MM.1S (cell line): Measurements from ENCODE around the gene MACIR.

ENCODE experiments used
- DNase-seq: peaks from one replicate; pipeline ENCODE4 v3.0.0-alpha.2; 2015
- H2AFZ ChIP-seq: fragments of 300-600 bp; sonication (generic); 2 replicates; pipeline ENCODE4 v1.6.0; 2016; ENCODE audit warnings: antibody characterized with exemption, low read length
- H3F3A ChIP-seq: fragments of 300-600 bp; sonication (generic); 2 replicates; pipeline ENCODE4 v1.6.1; 2016; ENCODE audit warnings: mild to moderate bottlenecking, antibody characterized with exemption, low read length, moderate library complexity, mixed read lengths; ENCODE audit not compliant: insufficient read depth
- H3K27ac ChIP-seq: fragments of 300-600 bp; sonication (generic); 2 replicates; pipeline ENCODE4 v1.5.1; 2016; ENCODE audit warnings: mild to moderate bottlenecking, low read length
- H3K27me3 ChIP-seq: fragments of 300-600 bp; sonication (generic); replicated peaks from 2 replicates; pipeline ENCODE4 v1.6.0; 2016; ENCODE audit warnings: low read length; ENCODE audit not compliant: insufficient read depth
- H3K36me3 ChIP-seq: fragments of 300-600 bp; sonication (generic); replicated peaks from 2 replicates; pipeline ENCODE4 v1.6.1; 2016; ENCODE audit warnings: mild to moderate bottlenecking, low read length, mixed read lengths; ENCODE audit not compliant: insufficient read depth
- H3K4me1 ChIP-seq: fragments of 300-600 bp; sonication (generic); 2 replicates; pipeline ENCODE4 v1.6.1; 2016; ENCODE audit warnings: low read length, mixed read lengths
- H3K4me2 ChIP-seq: fragments of 300-600 bp; sonication (generic); 2 replicates; pipeline ENCODE4 v1.6.0; 2016; ENCODE audit warnings: low read depth, low read length
- H3K4me3 ChIP-seq: fragments of 300-600 bp; sonication (generic); 2 replicates; pipeline ENCODE4 v1.5.1; 2016; ENCODE audit warnings: low read length, mixed read lengths
- H3K79me2 ChIP-seq: fragments of 300-600 bp; sonication (generic); 2 replicates; pipeline ENCODE4 v1.6.1; 2016; ENCODE audit warnings: mixed run types, low read length, mixed read lengths
- H3K9ac ChIP-seq: fragments of 300-600 bp; sonication (generic); 2 replicates; pipeline ENCODE4 v1.6.1; 2016; ENCODE audit warnings: low read length, mixed read lengths
- H3K9me2 ChIP-seq: fragments of 300-600 bp; sonication (generic); replicated peaks from 2 replicates; pipeline ENCODE4 v1.6.1; 2016; ENCODE audit warnings: mild to moderate bottlenecking, low read length, mixed read lengths; ENCODE audit not compliant: insufficient read depth
- H3K9me3 ChIP-seq: fragments of 300-600 bp; sonication (generic); replicated peaks from 2 replicates; pipeline ENCODE4 v1.6.1; 2016; ENCODE audit warnings: mild to moderate bottlenecking, low read length, mixed read lengths; ENCODE audit not compliant: insufficient read depth
- H4K20me1 ChIP-seq: fragments of 300-600 bp; sonication (generic); 2 replicates; pipeline ENCODE4 v1.6.1; 2016; ENCODE audit warnings: mild to moderate bottlenecking, low read length, moderate library complexity, mixed read lengths; ENCODE audit not compliant: insufficient read depth
- EZH2 ChIP-seq: fragments of 300-600 bp; sonication (generic); optimal IDR thresholded peaks from 2 replicates; pipeline ENCODE3; 2017; ENCODE audit warnings: low read depth, mild to moderate bottlenecking, antibody characterized with exemption, low read length, mixed read lengths
- EZH2phosphoT487 ChIP-seq: fragments of 300-600 bp; sonication (generic); IDR thresholded peaks from 2 replicates; pipeline ENCODE4 v1.6.1; 2018; ENCODE audit warnings: antibody characterized with exemption, low read length
- TF ChIP-seq, protein P1 (sequence below): fragments of 300-600 bp; sonication (generic); IDR thresholded peaks from 2 replicates; pipeline ENCODE4 v1.5.1; 2016; ENCODE audit warnings: antibody characterized with exemption, low read length, mixed read lengths

Gene MACIR

GRCh38 chr5:103291606-103292005, 33.0 kb downstream of the MACIR start:
- Histone ChIP-seq H3K79me2 (no peaks in the 10 kb centered on the region), H3K4me3 (no peak overlapping the region), H2AFZ (no peak overlapping the region), H3K4me1 (no peaks in the 10 kb centered on the region), H3K27ac (no peak overlapping the region), H3K9me2 (no peaks in the 10 kb centered on the region), H3K27me3 (no peaks in the 10 kb centered on the region), H3F3A (no peaks in the 10 kb centered on the region), H3K4me2 (no peak overlapping the region), H3K9ac (no peak overlapping the region), H4K20me1 (no peaks in the 10 kb centered on the region), H3K36me3 (no peaks in the 10 kb centered on the region), H3K9me3 (no peaks in the 10 kb centered on the region)
- no peak for DNase-seq
- TF ChIP-seq EZH2 (no peak), EZH2phosphoT487 (no peak)
- TF ChIP-seq, protein P1, sequence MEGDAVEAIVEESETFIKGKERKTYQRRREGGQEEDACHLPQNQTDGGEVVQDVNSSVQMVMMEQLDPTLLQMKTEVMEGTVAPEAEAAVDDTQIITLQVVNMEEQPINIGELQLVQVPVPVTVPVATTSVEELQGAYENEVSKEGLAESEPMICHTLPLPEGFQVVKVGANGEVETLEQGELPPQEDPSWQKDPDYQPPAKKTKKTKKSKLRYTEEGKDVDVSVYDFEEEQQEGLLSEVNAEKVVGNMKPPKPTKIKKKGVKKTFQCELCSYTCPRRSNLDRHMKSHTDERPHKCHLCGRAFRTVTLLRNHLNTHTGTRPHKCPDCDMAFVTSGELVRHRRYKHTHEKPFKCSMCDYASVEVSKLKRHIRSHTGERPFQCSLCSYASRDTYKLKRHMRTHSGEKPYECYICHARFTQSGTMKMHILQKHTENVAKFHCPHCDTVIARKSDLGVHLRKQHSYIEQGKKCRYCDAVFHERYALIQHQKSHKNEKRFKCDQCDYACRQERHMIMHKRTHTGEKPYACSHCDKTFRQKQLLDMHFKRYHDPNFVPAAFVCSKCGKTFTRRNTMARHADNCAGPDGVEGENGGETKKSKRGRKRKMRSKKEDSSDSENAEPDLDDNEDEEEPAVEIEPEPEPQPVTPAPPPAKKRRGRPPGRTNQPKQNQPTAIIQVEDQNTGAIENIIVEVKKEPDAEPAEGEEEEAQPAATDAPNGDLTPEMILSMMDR, result no peak

- H3K4me1 ChIP-seq, result no peaks in the 10 kb centered on the region
- no peak overlapping the region for H3K4me2 ChIP-seq
- no peaks in the 10 kb centered on the region for H3K36me3 ChIP-seq
- no peaks in the 10 kb centered on the region for H3F3A ChIP-seq
- TF ChIP-seq EZH2 (no peak), EZH2phosphoT487 (no peak)
- TF ChIP-seq, protein P1, result no peak
- H3K9ac ChIP-seq, result no peak overlapping the region
- no peaks in the 10 kb centered on the region for H3K27me3 ChIP-seq
- no peak overlapping the region for H3K4me3 ChIP-seq
- no peaks in the 10 kb centered on the region for H3K79me2 ChIP-seq
- no peak for DNase-seq
- no peaks in the 10 kb centered on the region for H3K9me3 ChIP-seq
- H2AFZ ChIP-seq, result no peak overlapping the region
- no peaks in the 10 kb centered on the region for H4K20me1 ChIP-seq
- no peak overlapping the region for H3K27ac ChIP-seq
- H3K9me2 ChIP-seq, result no peaks in the 10 kb centered on the region
Observed at GRCh38 chr5:103293099-103293498, 34.5 kb downstream of the MACIR start.

DNA sequence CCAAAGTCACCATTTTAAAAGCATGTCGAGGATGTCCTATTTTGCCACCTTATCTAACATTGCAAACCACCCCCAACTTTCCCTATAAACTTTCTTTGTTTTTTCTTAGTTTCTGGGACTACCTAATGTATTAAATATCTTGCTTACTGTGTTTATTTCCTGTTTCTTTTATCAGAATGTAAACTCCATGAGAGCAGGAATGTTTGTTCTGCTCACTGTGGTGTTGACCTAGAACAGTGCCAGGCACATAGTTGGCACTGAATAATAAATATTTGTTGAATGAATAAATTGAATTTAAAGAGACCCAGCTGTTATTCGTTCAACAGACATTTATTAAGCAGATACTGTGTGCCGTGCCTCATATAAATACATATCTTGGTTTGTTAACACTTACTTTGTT, 35.2 kb downstream of the MACIR start:
- Histone ChIP-seq H3K27ac (no peak overlapping the region), H3K27me3 (no peaks in the 10 kb centered on the region), H3K4me1 (peaks cover 5% of the 10 kb centered on the region), H3K79me2 (no peaks in the 10 kb centered on the region), H4K20me1 (no peaks in the 10 kb centered on the region), H3K36me3 (no peaks in the 10 kb centered on the region), H3K9me3 (no peaks in the 10 kb centered on the region), H3K4me2 (no peak overlapping the region), H3F3A (no peaks in the 10 kb centered on the region), H3K9ac (no peak overlapping the region), H3K4me3 (no peak overlapping the region), H3K9me2 (no peaks in the 10 kb centered on the region), H2AFZ (no peak overlapping the region)
- no peak for DNase-seq
- TF ChIP-seq EZH2, result no peak
- TF ChIP-seq EZH2phosphoT487, result no peak
- TF ChIP-seq, protein P1, result no peak
